HG03558 (cell line): Measurements from ENCODE around the gene MTHFD2.

Source experiments
- ATAC-seq: cut with Tn5 transposase; IDR thresholded peaks from one replicate; pipeline ENCODE4 v1.9.1; 2021; ENCODE audit warnings: moderate number of reproducible peaks; ENCODE audit not compliant: unreplicated experiment; ENCODE audit errors: extremely low read depth

MTHFD2 gene

DNA sequence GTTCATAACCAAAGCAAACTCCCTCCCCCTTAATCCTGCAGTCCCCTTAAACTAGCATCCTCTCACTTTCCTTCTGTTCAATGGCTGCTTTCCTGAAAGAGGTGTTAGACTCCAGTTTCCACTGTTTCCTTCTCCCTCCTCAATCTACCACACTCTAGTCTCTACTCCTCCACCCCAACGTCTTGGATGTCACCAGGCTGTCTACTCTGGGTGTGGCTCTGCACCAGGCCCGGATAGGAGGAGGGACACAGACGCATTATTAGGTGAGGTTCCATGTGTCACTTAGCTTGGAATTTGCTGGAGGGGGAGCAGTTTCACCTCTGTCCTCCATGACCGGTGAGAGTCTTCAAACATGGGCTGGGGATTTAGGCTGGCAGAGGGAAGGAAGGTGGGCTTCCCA, 61.3 kb downstream of the MTHFD2 start:
- no peak for ATAC-seq

DNA sequence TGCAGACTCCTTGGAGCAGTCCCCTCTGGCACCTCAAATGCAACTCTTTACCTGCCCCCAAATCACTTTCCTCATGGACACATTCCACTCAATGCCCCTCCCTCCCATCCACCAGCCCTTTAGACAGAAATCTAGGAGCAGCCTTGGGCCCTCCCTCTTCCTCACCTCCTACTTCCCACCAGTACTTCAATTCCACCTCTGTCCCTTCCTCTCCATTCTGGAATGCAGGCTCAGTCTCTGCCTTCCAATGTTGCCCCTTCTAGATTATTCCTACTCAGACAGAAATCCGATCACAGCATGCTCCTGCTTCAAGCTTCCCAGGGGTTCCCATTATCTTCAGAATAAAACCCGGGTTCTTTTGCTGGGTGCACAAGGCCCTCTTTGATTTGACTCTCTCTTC, 62.1 kb downstream of the MTHFD2 start:
- ATAC-seq, result no peak

DNA sequence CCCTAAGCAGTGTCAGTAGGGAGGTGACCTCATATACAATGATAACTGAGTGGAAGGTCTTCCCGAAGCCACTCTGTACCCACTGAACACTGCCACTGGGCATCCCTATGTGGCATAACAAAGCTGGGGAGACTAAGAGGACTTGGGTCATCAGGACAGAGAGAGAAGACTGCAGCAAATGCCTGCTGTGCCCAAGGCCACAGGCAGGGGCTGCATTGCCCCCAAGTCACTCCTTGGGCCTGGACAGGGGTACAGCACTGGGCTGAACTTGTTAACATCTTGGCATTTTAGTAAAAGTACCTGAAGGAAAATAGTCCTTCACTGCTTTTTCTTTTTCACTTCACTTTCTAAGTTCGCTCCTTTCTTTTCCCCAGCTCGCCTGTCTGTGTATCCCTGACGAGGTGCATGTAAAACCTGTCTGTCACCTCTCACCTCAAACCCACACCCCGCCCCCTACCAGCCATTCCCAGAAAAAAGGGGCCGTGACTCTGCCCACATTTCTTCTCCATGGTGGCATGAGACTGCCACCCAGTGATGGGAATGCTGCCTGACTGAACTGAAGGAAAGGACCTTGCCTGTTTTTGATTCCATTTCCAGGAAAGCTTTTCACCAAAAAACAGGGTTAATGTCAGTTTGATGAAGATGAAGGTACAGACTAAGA, 62.9 kb downstream of the MTHFD2 start:
- no peak for ATAC-seq

DNA sequence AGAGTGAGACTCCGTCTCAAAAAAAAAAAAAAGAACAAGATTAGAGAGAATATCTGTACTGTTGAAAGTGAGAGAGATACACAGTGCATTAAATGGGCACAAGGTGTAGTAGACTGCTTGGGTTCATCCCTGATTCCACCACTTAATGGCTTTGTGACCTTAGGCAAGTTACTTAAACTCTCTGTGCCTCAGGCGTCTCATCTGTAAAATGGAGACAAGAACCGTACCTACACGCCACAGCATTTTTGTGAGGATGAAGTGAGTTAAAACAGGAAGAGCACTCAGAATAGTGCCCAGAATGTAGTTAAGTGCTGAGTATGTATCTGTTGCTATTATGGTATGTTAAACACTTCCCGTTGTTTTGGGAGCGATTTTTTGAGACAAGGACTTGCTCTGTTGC, 64.3 kb downstream of the MTHFD2 start:
- ATAC-seq, result no peak

DNA sequence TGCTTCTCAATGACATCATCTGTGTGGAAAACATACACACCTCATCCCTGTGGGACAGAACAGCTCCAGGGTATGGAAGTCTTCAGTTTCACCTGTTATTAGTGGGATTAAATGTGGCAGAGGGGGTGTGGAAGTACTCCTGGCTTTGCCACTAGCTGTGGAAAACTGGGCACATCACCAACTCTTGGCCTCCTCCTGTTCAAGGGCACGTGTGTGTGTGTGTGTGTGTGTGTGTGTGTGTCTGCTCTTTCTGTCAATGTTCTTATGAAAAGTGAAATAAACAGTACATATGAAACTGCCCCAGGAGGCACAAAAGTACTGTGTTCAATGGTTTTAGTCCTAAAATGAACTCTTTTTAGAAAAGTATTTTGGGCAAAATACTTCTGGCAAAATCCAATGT, 65.9 kb downstream of the MTHFD2 start:
- no peak for ATAC-seq

DNA sequence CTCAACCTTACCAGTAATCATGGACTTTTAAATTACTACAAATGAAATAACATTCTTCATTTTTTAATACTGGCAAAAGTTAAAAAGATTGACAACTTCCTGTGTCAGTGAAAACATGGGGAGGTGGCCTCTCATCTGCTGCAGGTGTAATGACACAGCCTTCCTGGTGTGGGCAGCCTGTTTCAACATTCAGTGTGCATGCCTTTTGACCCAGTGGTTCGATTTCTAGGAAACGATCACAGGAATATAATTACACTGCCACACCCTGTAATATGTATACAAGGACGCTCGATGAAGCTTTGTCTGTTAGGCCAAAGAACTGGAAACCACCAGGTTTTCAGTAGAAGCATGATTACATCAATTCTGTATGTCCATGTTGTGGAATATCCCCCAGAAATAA, 68.7 kb downstream of the MTHFD2 start:
- ATAC-seq, result no peak
